Endothelial cell of umbilical vein (primary cell): ENCODE data around the gene CLIC5.

Experiments used
- CTCF ChIP-seq, 2 donors: IDR thresholded peaks; 1 replicate in 1 of 2; 2 replicates in 1 of 2; pipeline ENCODE4 v1.5.1; 2011; ENCODE audit warnings: low read length in 2 of 2, mild to moderate bottlenecking in 2 of 2, moderate library complexity in 2 of 2, control low read depth in 1 of 2, inconsistent platforms in 1 of 2, low read depth in 1 of 2; ENCODE audit not compliant: insufficient read depth in 1 of 2; ENCODE audit errors: extremely low read depth in 1 of 2
- EZH2 ChIP-seq: IDR thresholded peaks from 2 replicates; pipeline ENCODE4 v1.6.1; 2012; ENCODE audit warnings: borderline replicate concordance, low read depth, mild to moderate bottlenecking, moderate library complexity, low read length, inconsistent platforms; ENCODE audit not compliant: severe bottlenecking
- FOS ChIP-seq: IDR thresholded peaks from 2 replicates; pipeline ENCODE4 v1.6.1; 2011; ENCODE audit warnings: mild to moderate bottlenecking, low read length, moderate library complexity, borderline replicate concordance; ENCODE audit not compliant: insufficient read depth
- GATA2 ChIP-seq: IDR thresholded peaks from 2 replicates; pipeline ENCODE4 v1.7.0; 2011; ENCODE audit warnings: low read depth, mild to moderate bottlenecking, moderate library complexity, mixed read lengths, low read length; ENCODE audit not compliant: insufficient read length, insufficient read depth
- MAX ChIP-seq: IDR thresholded peaks from 2 replicates; pipeline ENCODE4 v1.6.1; 2011; ENCODE audit not compliant: insufficient read depth, insufficient read length
- MYC ChIP-seq: IDR thresholded peaks from one replicate; pipeline ENCODE4 v1.6.1; 2011; ENCODE audit warnings: mild to moderate bottlenecking, low read depth, low read length
- POLR2A ChIP-seq: IDR thresholded peaks from 2 replicates; pipeline ENCODE4 v1.6.1; 2012; ENCODE audit warnings: low read depth, mild to moderate bottlenecking, control low read depth, low read length
- POLR2AphosphoS5 ChIP-seq: IDR thresholded peaks from 2 replicates; pipeline ENCODE4 v1.6.1; 2012; ENCODE audit warnings: low read depth, mild to moderate bottlenecking, control low read depth, low read length, moderate library complexity; ENCODE audit not compliant: insufficient read depth

GRCh38 chr6:45966340-45966739, 49.3 kb downstream of the CLIC5 start:
- TF ChIP-seq EZH2 (no peak), CTCF (IDR thresholded peaks at IDR 0.05; ENCODE audit: extremely low read depth in 1 of 2, insufficient read depth in 1 of 2, low read depth in 1 of 2, low read length in 2 of 2) (no peak), MYC (no peak), POLR2A (no peak), FOS (no peak), POLR2AphosphoS5 (no peak), GATA2 (no peak), MAX (no peak)
